AG08395 (cell line): Measurements from ENCODE around the gene FBH1.
"Not testable (repeated sequence)": the region's sequence is repeated elsewhere in the genome, so short reads cannot be mapped to it uniquely, and the experiment has no call there.

Source experiments
- DNase-seq: peaks from one replicate; pipeline ENCODE4 v3.0.0; 2012; ENCODE audit warnings: mixed read lengths, low spot score

The FBH1 gene

GRCh38 chr10:5960070-5960972 lies 70.3 kb downstream of the FBH1 start:
- DNase-seq, result peak; percentile 29

GRCh38 chr10:5960973-5961275 lies 70.9 kb downstream of the FBH1 start:
- DNase-seq, result not testable (repeated sequence)

GRCh38 chr10:5961405-5962100 lies 71.5 kb downstream of the FBH1 start:
- DNase-seq, result no peak

- not testable (repeated sequence) for DNase-seq
These were observed 72.4 kb downstream of the FBH1 start for GRCh38 chr10:5962358-5962940.

- DNase-seq, result no peak
These were observed 73.0 kb downstream of the FBH1 start for GRCh38 chr10:5963071-5963470.

GRCh38 chr10:5963591-5963990 lies 73.5 kb downstream of the FBH1 start:
- DNase-seq, result no peak

GRCh38 chr10:5964736-5965135 lies 74.7 kb downstream of the FBH1 start:
- no peak for DNase-seq

- no peak for DNase-seq
These were observed 75.2 kb downstream of the FBH1 start for GRCh38 chr10:5965266-5965665.

GRCh38 chr10:5968037-5968680 lies 78.1 kb downstream of the FBH1 start:
- no peak for DNase-seq

GRCh38 chr10:5968681-5969453 lies 78.8 kb downstream of the FBH1 start:
- DNase-seq, result no peak

- DNase-seq, result no peak
These were observed 80.0 kb downstream of the FBH1 start for GRCh38 chr10:5970066-5970465.

- no peak for DNase-seq
These were observed 80.5 kb downstream of the FBH1 start for GRCh38 chr10:5970527-5970926.

- no peak for DNase-seq
These were observed 81.3 kb downstream of the FBH1 start for GRCh38 chr10:5971315-5971832.

GRCh38 chr10:5971886-5972285 lies 81.8 kb downstream of the FBH1 start:
- no peak for DNase-seq

GRCh38 chr10:5973069-5973468 lies 83.0 kb downstream of the FBH1 start:
- no peak for DNase-seq

- peak; percentile 66 for DNase-seq
These were observed 85.8 kb downstream of the FBH1 start for GRCh38 chr10:5975641-5976473.

- no peak for DNase-seq
These were observed 86.7 kb downstream of the FBH1 start for GRCh38 chr10:5976512-5977470.

- DNase-seq, result peak; percentile 79
These were observed 87.6 kb downstream of the FBH1 start, which contains the start of gene IL15RA for GRCh38 chr10:5977471-5978229. TSS of gene IL15RA (minus strand) at chr10:5977543. CDS start at chr10:5977492, 51 bp downstream.

- no peak for DNase-seq
These were observed 88.1 kb downstream of the FBH1 start for GRCh38 chr10:5978230-5978489.
